Activated CD4-positive, alpha-beta T cell treated with anti-CD3 and anti-CD28 coated beads, Interleukin-2, Interleukin-6, amounts not matched to agents 100 ng/mL and 50 ng/mL, durations not matched to agents 16 hours and 8 hours (primary cell): ENCODE measurements around the gene ZNF593OS.

ENCODE experiments used
- DNase-seq: peaks from one replicate; pipeline ENCODE4 v3.0.0-alpha.2; 2020

The ZNF593OS gene

DNA sequence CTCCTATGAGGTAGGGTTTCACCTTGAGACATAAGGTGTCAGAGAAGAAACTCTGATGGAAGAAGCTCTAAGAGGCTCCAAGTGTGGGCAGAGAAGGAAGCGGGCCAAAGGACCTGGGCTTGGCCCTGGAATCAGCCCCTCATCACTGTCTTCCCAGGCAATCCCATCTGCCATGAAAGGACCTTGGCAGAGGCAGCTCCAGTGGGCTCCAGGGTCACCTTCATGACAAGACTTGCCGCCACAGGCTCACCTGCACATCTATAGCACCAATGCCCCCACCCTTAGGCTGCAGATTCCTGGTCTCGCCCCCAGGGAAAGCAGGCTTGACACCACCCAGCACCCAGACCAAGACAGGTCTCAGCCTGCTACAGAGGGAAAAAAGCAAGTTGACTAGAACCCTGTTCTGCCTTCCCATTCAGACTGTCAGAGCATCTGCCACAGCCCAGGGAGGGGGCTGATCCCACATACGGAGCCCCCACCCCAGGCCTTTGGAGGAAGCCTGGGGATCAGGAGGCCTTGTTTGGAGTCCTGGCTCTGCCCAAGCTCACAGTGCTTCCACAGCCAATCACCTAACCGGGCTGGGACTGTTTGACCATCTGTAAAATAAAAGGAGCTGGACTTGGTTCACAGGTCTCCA is 13.2 kb downstream of the ZNF593OS start:
- DNase-seq, result no peak

GRCh38 chr1:26156285-26157038 is 15.2 kb downstream of the ZNF593OS start:
- DNase-seq, result no peak

DNA sequence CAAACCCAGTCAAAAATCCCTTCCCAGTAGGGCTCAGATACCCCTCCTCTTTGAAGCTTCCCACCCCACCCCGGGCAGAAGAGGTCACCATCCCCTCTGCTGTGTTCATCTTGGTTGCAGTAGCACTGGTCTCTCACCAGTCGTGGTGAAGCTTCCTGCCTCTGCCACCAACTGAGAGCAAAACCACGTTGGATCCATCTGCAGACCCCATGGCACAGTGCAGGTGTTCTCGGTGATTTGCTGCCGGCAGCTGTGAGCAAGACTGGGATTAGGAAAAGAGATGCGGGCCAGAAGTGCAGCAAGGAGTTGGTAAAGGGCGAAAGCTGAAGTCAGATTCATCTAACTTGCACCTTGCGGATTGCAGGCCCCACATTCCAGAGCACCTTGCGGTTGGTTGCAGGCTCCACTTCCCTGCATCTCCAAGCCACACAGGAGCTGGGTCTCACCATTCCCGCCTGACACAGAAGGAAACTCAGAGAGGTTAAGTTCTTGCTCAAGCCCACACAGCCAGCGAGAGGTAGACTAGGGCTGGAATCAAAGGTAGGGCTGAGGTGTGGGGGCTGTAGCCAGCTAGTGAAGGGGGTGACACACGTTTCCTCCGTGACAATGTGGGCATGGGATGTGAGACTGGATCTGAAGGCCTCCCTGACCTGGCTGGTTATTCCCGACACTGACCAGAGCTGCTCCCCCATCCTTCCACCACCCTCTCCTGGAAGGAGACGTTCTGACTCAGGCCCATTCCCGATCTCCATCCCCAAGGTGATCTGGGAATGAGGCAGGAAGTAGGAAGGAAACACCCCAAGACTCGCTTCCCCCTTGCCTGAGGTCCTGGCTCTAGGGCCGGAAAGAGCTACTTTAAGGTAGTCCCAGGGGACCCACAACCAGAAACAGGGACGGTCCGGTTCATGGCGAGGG is 16.0 kb downstream of the ZNF593OS start:
- DNase-seq, result no peak

- no peak for DNase-seq
These were observed 16.9 kb downstream of the ZNF593OS start for GRCh38 chr1:26154750-26155149.

GRCh38 chr1:26153966-26154532 is 17.6 kb downstream of the ZNF593OS start:
- DNase-seq, result no peak

GRCh38 chr1:26148887-26149286 is 22.7 kb downstream of the ZNF593OS start:
- no peak for DNase-seq

DNA sequence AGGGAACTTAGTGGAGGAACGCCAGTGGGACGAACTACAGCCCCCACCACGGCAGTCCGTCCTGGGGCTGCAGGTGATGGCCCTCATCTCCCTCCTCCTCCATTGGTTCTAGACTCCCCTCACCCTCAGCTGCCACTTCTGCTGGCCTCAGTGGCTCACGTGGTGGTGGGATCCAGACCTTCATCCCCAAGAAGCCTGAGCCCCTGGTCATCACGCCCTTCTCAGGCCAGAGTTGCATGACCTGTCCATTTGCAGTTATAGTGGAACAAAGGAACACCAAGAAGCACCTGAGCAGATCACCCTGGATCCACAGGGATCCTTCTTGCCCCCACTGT is 25.7 kb downstream of the ZNF593OS start:
- DNase-seq, result no peak

DNA sequence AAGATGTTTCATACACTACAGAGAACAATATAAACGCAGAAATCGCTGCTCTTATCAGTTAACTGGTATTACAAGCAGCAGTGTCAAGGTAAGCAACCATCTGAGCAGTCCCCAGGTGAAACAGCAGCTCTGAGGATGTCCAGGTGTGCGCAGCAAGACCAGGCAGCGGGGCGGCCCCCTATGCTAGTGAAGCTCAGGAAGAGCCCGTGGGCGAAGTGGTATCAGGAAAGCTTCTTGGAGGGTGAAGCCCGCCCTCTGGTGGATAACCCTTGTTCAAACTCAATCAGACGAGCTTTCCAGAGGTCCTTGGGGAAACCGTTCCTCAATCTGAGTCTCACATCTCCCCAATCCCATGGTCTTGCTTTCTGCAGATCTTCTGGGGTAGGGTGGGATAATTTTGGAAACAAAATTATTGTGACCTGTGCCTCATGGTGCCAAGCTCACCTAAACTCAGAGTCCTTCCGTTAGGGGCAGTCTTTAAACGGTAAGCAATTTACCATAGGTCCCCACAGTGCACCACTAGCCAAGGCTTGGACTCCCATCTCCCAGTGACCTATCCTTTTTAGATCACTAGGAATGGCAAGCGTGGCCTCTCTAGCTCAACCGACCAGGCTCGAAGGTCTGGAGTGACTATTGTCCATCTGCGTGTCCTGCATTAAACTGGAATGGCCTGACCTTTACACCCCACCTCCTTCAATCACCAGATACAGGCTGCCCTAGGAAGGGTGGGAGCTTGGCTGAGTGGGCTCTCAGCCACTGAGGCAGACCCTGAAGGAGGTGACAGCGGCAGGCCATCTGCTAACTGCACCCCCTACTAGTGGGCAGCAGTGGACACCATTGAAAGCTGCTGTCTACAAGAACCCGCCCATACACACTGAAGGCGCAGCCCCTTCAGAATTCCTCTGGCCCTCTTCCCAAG is 26.3 kb downstream of the ZNF593OS start:
- peak; percentile 83 for DNase-seq

DNA sequence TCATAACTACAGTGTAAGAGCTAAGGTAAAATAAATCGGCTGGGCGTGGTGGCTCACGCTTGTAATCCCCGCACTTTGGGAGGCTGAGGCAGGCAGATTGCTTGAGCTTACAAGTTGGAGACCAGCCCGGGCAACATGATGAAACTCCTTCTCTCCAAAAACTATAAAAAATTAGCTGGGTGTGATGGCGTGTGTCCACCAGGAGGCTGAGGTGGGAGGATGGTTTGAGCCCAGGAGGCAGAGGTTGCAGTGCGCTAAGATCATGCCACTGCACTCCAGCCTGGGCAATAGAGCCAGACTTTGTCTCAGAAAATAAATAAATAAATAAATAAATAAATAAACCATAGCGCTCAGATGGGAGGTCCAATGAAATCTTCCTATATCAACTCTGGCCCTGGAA is 29.5 kb downstream of the ZNF593OS start:
- DNase-seq, result no peak

- DNase-seq, result no peak
These were observed 32.6 kb downstream of the ZNF593OS start for GRCh38 chr1:26138974-26139558.

DNA sequence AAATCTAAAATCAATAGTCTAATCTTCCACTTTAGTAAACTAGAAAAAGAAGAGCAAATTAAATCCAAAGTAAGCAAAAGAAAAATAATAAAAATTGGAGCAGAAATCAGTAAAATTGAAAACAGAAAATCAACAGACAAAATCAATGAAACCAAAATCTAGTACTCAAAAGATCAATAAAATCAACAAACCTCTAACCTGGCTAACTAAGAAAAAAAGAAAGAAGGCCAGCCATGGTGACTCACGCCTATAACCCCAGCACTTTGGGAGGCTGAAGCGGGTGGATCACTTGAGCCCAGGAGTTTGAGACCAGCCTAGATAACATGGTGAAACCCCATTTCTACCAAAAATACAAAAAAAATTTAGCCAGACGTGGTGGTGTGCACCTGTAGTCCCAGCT is 37.2 kb downstream of the ZNF593OS start:
- no peak for DNase-seq

DNA sequence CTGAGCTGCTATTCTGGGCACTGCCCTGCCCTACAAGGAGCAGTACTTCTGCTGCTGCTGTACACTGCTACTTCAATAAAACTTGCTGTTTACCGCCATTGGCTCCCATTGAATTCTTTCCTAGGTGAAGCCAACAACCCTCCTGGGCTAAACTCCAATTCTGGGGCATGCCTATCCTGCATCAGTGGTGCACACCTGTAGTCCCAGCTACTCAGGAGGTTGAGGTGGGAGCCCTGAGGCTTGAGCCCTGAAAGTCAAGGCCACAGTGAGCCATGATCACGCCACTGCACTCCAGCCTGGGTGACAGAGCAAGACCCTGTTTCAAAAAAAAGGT is 38.8 kb downstream of the ZNF593OS start:
- DNase-seq, result no peak

- no peak for DNase-seq
These were observed 39.4 kb downstream of the ZNF593OS start for GRCh38 chr1:26132128-26132833.

- no peak for DNase-seq
These were observed 40.9 kb downstream of the ZNF593OS start for GRCh38 chr1:26130695-26131094.

DNA sequence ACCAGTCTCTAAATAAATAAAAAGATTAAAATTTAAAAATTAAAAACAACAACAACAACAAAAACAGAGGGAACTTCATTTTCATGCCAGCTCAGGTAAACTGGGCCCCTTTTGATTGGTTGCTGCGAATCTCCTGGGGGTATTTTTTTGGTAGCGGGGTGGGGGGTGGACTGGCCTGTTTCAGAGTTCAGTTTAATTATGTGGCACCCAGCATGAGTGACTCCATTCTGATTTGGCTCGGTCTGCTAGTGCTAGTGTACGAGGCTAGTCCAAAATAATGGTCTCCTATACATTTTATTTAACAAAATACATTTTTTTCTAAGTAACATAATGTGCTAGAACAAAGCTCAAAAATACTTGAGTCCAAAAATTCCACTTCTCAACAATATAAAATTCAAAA is 41.9 kb downstream of the ZNF593OS start:
- DNase-seq, result no peak

- peak; percentile 20 for DNase-seq
These were observed 44.1 kb downstream of the ZNF593OS start for GRCh38 chr1:26127235-26128163.

DNA sequence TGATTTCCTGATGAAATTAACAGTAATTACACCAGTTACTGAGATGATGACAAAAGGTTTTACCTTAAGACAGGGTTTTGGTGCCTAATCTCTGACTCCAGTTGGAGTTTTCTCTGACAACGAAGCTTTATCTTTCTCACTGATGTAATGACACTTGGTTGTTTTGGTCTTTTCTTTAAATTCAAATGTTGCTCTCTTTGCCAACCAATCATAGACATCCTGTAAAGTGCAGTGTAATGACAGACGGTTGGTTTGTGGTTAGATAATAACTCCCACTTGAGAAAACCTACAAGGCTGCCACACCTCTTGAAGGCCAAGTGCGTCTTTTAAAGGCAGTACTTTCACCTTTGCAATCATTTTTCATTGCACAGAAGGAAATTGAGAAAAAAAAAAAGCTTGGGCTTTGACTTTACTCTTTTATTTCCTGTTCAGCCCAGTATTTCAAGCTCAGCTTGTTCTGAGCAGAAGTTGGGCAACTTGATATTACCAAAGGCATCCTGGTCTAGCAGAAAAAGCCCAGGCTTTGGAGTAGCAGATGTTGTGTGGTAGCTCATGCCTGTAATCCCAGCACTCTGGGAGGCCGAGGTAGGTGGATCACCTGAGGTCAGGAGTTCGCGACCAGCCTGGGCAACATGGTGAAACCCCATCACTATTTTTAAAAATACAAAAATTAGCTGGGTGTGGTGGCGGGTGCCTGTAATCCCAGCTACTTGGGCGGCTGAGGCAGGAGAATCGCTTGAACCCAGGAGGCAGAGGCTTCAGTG is 45.1 kb downstream of the ZNF593OS start:
- DNase-seq, result peak; percentile 87

DNA sequence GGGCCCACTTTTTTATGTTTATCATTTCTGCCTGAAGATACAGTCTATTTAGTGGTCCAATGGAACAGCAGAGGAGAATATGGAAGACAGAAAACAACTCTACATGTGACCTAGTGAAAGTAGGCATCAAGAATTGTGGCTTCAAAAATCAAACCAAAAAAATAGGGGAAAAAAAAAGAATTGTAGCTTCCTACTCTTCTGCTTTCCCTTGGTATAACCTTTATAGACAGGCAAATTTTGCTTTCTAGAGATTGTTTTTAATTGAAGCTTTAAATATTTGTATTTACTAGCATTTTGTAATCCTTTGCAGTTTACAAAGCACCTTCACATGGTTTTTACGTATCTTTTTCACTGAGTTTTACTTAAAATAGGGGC is 45.7 kb downstream of the ZNF593OS start:
- DNase-seq, result no peak

DNA sequence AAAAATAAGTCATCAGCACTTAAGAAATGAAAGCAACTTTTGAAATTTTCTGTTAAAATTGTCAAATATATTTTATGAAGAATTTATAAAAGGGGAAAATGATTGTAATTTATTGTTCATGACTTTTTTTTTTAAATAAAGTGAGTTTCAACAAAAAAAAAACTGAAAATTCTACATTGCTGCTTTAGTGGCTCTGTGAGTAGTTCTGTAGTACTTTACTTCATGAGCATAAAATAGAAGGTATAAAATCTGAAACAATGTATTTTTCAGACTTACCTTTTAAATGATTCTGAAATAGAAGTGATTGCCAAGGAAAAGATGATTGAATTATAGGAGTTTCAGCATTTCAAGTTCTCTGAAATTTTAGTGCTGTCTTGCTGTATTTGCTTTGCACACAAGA is 46.2 kb downstream of the ZNF593OS start:
- no peak for DNase-seq
